Activated CD4-positive, alpha-beta T cell treated with anti-CD3 and anti-CD28 coated beads, Interleukin-2, amount 10 ng/mL, durations not matched to agents 24 days and 14 days (primary cell): ENCODE measurements around the gene DIO3. TPM values are rescaled to one million over a fixed set of nuclear protein-coding genes. Genes with fewer than 3 reads are reported as not detected.

Experiments
- DNase-seq: peaks from one replicate; pipeline ENCODE4 v3.0.0; 2022
- H3K27ac Mint-ChIP-seq: one replicate; pipeline ENCODE4 v1.8.0; 2022; ENCODE audit warnings: mild to moderate bottlenecking, mixed read lengths
- H3K27me3 Mint-ChIP-seq: one replicate; pipeline ENCODE4 v1.8.0; 2022; ENCODE audit warnings: mixed read lengths
- H3K36me3 Mint-ChIP-seq: one replicate; pipeline ENCODE4 v1.8.0; 2022; ENCODE audit warnings: low read depth, mild to moderate bottlenecking, mixed read lengths
- H3K4me1 Mint-ChIP-seq: one replicate; pipeline ENCODE4 v1.8.0; 2021; ENCODE audit warnings: mixed read lengths
- H3K4me3 Mint-ChIP-seq: one replicate; pipeline ENCODE4 v1.8.0; 2022; ENCODE audit warnings: mild to moderate bottlenecking, moderate library complexity, mixed read lengths
- H3K9me3 Mint-ChIP-seq: one replicate; pipeline ENCODE4 v1.8.0; 2021; ENCODE audit warnings: mixed read lengths
- intact Hi-C: fragments of 100-400 bp; cut with micrococcal nuclease; formaldehyde crosslinking; loops from one replicate; pipeline ENCODE4 v1.15.1; 2023
- total RNA-seq: library from RNA; stranded (reverse); gene quantifications from 2 replicates; pipeline ENCODE4 v1.2.3, GENCODE V29; 2022

The DIO3 gene
- total RNA-seq: not detected in 2 replicates

DNA sequence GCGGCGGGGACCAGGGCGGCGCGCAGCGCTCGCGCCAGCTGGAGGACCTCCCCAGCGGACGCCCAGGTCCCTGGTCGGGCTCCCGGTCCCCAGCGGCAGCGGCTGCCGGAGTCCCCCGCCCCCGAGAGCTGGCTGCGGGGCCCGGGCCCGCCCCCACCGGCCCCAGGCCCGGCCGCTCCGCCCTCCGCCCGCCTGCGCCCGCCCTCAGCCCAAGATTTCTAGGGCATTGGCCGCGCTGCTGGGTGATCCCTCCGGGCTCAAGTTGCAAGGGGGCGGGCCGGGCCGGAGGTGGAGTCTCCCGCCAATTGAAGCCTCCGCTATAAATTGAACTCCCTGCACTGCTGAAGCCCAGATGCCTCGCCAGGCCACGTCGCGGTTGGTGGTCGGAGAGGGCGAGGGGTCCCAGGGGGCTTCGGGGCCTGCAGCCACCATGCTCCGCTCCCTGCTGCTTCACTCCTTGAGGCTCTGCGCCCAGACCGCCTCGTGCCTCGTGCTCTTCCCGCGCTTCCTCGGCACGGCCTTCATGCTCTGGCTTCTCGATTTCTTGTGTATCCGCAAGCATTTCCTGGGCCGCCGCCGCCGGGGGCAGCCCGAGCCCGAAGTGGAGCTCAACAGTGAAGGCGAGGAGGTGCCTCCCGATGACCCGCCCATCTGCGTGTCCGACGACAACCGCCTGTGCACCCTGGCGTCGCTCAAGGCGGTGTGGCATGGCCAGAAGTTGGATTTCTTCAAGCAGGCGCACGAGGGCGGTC is at the start of gene DIO3:
DIO3 (plus strand) TSS at position 351 of the 752 bp plus-strand sequence.
- Mint-ChIP-seq H3K9me3 (peaks cover 13% of the 10 kb centered on the region), H3K4me1 (peaks cover 4% of the 10 kb centered on the region), H3K27ac (no peak within 1 kb of the TSS), H3K27me3 (peaks cover 54% of the 10 kb centered on the region), H3K4me3 (no peak within 1 kb of the TSS), H3K36me3 (peaks cover 12% of the 10 kb centered on the region)
- no peak for DNase-seq
- intact Hi-C loops: loop anchor here (5.0 kb wide), 1 partner anchor 104 kb away; no protein-coding TSS in a partner anchor

- no peaks in the 10 kb centered on the region for H3K9me3 Mint-ChIP-seq
- H3K4me1 Mint-ChIP-seq: no peaks in the 10 kb centered on the region
- no peak overlapping the region for H3K4me3 Mint-ChIP-seq
- no peaks in the 10 kb centered on the region for H3K36me3 Mint-ChIP-seq
- intact Hi-C loops: no loop called here
- H3K27ac Mint-ChIP-seq: no peak overlapping the region
- DNase-seq: no peak
- no peaks in the 10 kb centered on the region for H3K27me3 Mint-ChIP-seq
Measured at GRCh38 chr14:101511620-101512375, 49.5 kb upstream of the DIO3 start.

DNA sequence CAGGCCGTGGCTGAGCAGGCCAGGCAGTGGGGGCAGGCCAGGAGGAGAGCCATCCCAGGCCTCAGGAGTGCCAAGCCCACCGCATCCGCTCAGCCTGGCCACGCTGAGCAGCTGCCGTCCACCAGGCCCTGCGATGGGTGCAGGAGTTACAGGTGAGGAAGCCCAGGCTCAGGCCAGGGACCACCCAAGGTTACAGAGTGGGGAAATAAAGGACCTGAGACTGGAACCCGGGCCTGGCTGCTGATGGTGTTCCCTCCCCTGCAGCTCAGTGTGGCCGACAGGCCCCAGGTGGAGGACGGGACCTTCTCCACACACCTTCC is 49.0 kb upstream of the DIO3 start:
- H3K27ac Mint-ChIP-seq: no peak overlapping the region
- H3K4me3 Mint-ChIP-seq: no peak overlapping the region
- H3K36me3 Mint-ChIP-seq: no peaks in the 10 kb centered on the region

DNA sequence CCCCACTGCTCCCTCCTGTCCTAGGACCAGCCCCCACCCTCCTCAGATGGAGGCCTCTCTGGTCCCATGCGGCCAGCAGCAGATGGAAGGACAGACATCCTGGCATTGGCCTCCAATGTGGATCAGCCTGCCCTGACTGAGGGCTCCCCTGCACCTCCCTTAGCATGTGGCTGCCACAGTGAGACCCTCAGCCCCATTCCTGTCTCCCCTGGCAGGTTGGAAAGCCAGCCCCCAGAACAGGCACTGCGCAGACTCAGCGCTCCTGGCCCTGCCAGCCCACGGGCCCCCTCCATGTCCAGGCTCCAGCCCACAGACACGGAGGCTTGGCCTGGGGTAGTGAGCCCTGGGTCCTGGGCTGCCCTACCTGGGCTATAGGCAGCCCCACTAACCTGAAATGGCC is 47.2 kb upstream of the DIO3 start:
- no peaks in the 10 kb centered on the region for H3K36me3 Mint-ChIP-seq
- no peaks in the 10 kb centered on the region for H3K27me3 Mint-ChIP-seq
- no peak overlapping the region for H3K4me3 Mint-ChIP-seq
- intact Hi-C loops: no loop called here
- no peak for DNase-seq
- H3K9me3 Mint-ChIP-seq: no peaks in the 10 kb centered on the region
- no peak overlapping the region for H3K27ac Mint-ChIP-seq
- no peaks in the 10 kb centered on the region for H3K4me1 Mint-ChIP-seq

More for the DNA sequence above, 49.0 kb upstream of the DIO3 start:
- no peaks in the 10 kb centered on the region for H3K27me3 Mint-ChIP-seq
- no peaks in the 10 kb centered on the region for H3K9me3 Mint-ChIP-seq
- H3K4me1 Mint-ChIP-seq: no peaks in the 10 kb centered on the region
- intact Hi-C loops: no loop called here
- no peak for DNase-seq

DNA sequence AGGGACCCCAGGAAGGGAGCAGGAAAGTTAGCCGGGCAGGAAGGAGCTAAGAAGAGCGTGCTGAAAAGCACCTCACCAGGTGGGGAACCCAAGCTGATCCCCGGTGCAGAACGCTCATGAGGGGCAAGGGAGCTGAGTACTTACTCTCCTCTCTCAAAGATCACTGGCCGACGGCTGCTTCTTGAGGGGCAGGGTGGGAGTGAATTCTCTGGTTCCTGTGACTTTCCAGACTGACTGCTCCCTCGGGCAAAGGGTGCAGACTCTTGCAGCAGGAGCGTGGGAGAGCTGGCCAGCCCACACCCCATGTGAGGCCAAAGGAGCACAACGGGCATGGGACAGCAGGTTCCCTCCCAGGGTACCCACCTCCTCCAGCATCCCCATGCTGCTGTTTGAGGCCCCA is 44.9 kb upstream of the DIO3 start:
- H3K4me1 Mint-ChIP-seq: no peaks in the 10 kb centered on the region
- intact Hi-C loops: no loop called here
- no peaks in the 10 kb centered on the region for H3K9me3 Mint-ChIP-seq
- no peak for DNase-seq
- H3K4me3 Mint-ChIP-seq: no peak overlapping the region
- no peak overlapping the region for H3K27ac Mint-ChIP-seq
- no peaks in the 10 kb centered on the region for H3K27me3 Mint-ChIP-seq
- H3K36me3 Mint-ChIP-seq: no peaks in the 10 kb centered on the region

GRCh38 chr14:101518611-101519473 is 42.5 kb upstream of the DIO3 start:
- Mint-ChIP-seq H3K27me3 (no peaks in the 10 kb centered on the region), H3K4me3 (no peak overlapping the region), H3K9me3 (no peaks in the 10 kb centered on the region), H3K4me1 (no peaks in the 10 kb centered on the region), H3K36me3 (no peaks in the 10 kb centered on the region), H3K27ac (no peak overlapping the region)
- intact Hi-C loops: no loop called here
- no peak for DNase-seq

GRCh38 chr14:101520621-101521472 is 40.4 kb upstream of the DIO3 start:
- H3K36me3 Mint-ChIP-seq: no peaks in the 10 kb centered on the region
- no peak for DNase-seq
- H3K4me1 Mint-ChIP-seq: no peaks in the 10 kb centered on the region
- H3K27me3 Mint-ChIP-seq: no peaks in the 10 kb centered on the region
- H3K4me3 Mint-ChIP-seq: no peak overlapping the region
- H3K27ac Mint-ChIP-seq: no peak overlapping the region
- intact Hi-C loops: no loop called here
- no peaks in the 10 kb centered on the region for H3K9me3 Mint-ChIP-seq

GRCh38 chr14:101521473-101521915 is 39.8 kb upstream of the DIO3 start:
- intact Hi-C loops: no loop called here
- no peaks in the 10 kb centered on the region for H3K27me3 Mint-ChIP-seq
- no peaks in the 10 kb centered on the region for H3K4me1 Mint-ChIP-seq
- H3K9me3 Mint-ChIP-seq: no peaks in the 10 kb centered on the region
- H3K4me3 Mint-ChIP-seq: no peak overlapping the region
- no peak for DNase-seq
- no peak overlapping the region for H3K27ac Mint-ChIP-seq
- no peaks in the 10 kb centered on the region for H3K36me3 Mint-ChIP-seq

DNA sequence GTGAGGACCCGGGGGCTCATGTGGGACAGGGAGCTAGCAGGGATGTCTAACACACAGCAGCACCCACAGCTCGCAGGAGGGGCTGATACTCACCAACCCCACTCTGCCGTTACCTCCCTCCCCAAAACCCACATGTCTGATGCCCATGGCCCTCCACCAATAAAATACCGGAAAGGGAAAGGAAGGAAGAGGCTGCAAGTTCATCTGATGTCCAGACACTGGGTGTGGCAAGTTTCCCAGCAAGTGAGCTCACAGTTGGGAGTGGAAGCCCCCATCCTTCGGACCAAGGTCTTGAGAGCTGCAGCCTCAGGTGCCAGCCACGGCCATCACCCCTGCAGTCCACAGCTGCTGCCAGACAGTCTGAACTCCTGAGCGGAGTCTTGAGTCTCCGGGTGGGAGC is 39.3 kb upstream of the DIO3 start:
- no peaks in the 10 kb centered on the region for H3K9me3 Mint-ChIP-seq
- DNase-seq: no peak
- no peak overlapping the region for H3K27ac Mint-ChIP-seq
- no peaks in the 10 kb centered on the region for H3K36me3 Mint-ChIP-seq
- no peaks in the 10 kb centered on the region for H3K27me3 Mint-ChIP-seq
- H3K4me1 Mint-ChIP-seq: no peaks in the 10 kb centered on the region
- intact Hi-C loops: no loop called here
- H3K4me3 Mint-ChIP-seq: no peak overlapping the region

DNA sequence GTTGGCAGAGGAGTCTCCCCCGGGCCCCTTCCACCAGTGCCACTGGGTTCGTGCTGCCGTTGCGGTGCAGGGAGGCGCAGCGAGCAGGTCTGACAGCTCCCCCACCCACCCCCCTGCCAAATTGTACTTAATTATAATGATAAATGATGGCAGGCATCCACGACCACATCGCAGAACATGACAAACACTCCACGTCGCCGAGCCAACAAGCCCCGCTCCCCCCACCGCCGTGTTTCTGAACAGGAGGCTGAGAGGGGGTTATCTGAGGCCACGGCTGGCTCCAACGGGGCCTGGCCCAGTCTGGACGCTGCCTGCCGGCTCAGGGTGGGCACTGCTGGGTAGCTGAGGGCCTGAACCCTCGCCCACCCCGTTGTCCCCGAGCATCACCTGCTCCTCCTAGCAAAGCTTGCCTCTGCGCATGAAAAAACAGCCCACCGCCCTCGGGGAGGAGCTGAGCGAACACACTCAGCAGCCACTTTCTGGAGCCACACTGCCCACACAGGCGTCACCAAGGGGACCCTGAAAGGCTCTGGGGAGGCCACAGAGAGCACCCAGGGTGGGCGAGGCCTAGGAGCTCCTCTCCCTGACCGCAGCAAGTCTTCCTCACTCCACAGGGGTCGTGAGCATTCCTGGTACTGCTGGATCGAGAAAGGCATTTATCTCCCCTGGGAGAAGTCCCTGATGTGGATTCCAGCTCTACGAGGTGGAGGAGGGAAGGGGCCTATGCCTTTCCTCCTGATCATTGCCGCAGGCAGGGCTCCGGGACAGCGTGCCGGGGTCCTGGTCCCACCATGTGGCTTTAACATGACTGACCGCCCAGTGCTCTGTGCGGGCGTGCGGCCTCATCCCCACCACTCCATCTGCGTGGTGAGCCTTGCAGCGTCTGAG is 35.4 kb upstream of the DIO3 start:
- no peaks in the 10 kb centered on the region for H3K9me3 Mint-ChIP-seq
- intact Hi-C loops: no loop called here
- no peak overlapping the region for H3K4me3 Mint-ChIP-seq
- peaks cover 3% of the 10 kb centered on the region for H3K4me1 Mint-ChIP-seq
- no peak overlapping the region for H3K27ac Mint-ChIP-seq
- no peak for DNase-seq
- peaks cover 4% of the 10 kb centered on the region for H3K27me3 Mint-ChIP-seq
- H3K36me3 Mint-ChIP-seq: no peaks in the 10 kb centered on the region

- peaks cover 3% of the 10 kb centered on the region for H3K4me1 Mint-ChIP-seq
- no peak for DNase-seq
- no peak overlapping the region for H3K27ac Mint-ChIP-seq
- no peaks in the 10 kb centered on the region for H3K36me3 Mint-ChIP-seq
- intact Hi-C loops: no loop called here
- H3K27me3 Mint-ChIP-seq: peaks cover 4% of the 10 kb centered on the region
- no peak overlapping the region for H3K4me3 Mint-ChIP-seq
- no peaks in the 10 kb centered on the region for H3K9me3 Mint-ChIP-seq
Measured at GRCh38 chr14:101527987-101528386, 33.3 kb upstream of the DIO3 start.

GRCh38 chr14:101529079-101529478 is 32.2 kb upstream of the DIO3 start:
- peaks cover 4% of the 10 kb centered on the region for H3K27me3 Mint-ChIP-seq
- H3K4me3 Mint-ChIP-seq: no peak overlapping the region
- no peaks in the 10 kb centered on the region for H3K36me3 Mint-ChIP-seq
- H3K9me3 Mint-ChIP-seq: no peaks in the 10 kb centered on the region
- no peak overlapping the region for H3K27ac Mint-ChIP-seq
- H3K4me1 Mint-ChIP-seq: peaks cover 3% of the 10 kb centered on the region
- intact Hi-C loops: no loop called here
- no peak for DNase-seq
